Liver (tissue), 2 donors: ENCODE measurements around the gene MEF2A.

Source experiments
- CTCF ChIP-seq: fragments of 150-350 bp; IDR thresholded peaks from 2 replicates; pipeline ENCODE4 v1.5.1; 2017; ENCODE audit warnings: improper control_type of control experiment, low read depth, low read length; ENCODE audit not compliant: missing input control
- FOXA1 ChIP-seq: IDR thresholded peaks from 2 replicates; pipeline ENCODE4 v1.6.1; 2016; ENCODE audit warnings: antibody characterized with exemption
- YY1 ChIP-seq: IDR thresholded peaks from 2 replicates; pipeline ENCODE4 v1.6.1; 2016; ENCODE audit warnings: antibody characterized with exemption, mild to moderate bottlenecking
- TF ChIP-seq, protein P1 (sequence below): IDR thresholded peaks from 2 replicates; pipeline ENCODE4 v1.6.1; 2016; ENCODE audit warnings: antibody characterized with exemption
- donor health status: healthy.

DNA sequence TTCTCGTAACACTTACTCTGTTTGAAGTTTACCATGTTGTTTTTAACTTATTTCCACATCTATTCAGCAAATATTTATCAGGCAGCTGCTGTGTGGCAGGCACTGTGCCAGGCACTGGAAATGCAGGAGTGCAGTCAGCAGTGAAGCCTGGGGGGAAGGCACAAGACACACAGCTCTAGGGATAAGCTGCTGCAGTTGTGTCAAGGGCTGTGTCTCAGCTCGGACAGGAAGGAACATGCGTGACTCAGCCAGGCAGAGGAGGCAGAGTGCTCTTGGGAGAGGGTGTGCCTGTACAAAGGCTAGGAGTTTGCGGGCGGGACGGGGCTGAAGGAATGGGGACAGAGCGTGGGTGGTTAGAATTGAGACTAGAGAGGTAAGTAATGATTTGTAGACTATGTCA is 142.8 kb downstream of the MEF2A start:
- TF ChIP-seq FOXA1 (peak; percentile 39), CTCF (no peak), YY1 (no peak)
- TF ChIP-seq, protein P1, sequence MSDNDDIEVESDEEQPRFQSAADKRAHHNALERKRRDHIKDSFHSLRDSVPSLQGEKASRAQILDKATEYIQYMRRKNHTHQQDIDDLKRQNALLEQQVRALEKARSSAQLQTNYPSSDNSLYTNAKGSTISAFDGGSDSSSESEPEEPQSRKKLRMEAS, result no peak
